HepG2 (cell line): ENCODE measurements around the gene NUDT15. TPM values are rescaled to one million over a fixed set of nuclear protein-coding genes. Genes with fewer than 3 reads are reported as not detected.

Experiments
- ATAC-seq: fragments of 200-7000 bp; cut with Tn5 transposase; 3 replicates; pipeline ENCODE4 v1.9.1; 2020; ENCODE audit warnings: mild to moderate bottlenecking, moderate library complexity
- BruUV-seq: library from RNA; stranded (reverse); fragments of 400-500 nt; replicated peaks from 2 replicates; lab custom pipeline; 2021; lab: Mats Ljungman, UMichigan
- CTCF ChIA-PET: fragments of 300-600 bp; formaldehyde crosslinking; extraction: SDS; loops from one replicate; lab custom pipeline; 2021; ENCODE audit warnings: low total read pairs, inconsistent platforms, low intra/inter-chr PET ratio; lab: Yijun Ruan, JAX
- POLR2A ChIA-PET: fragments of 350-600 bp; sonication (Branson Sonifier 250); formaldehyde crosslinking; loops from one replicate; lab custom pipeline; 2020; ENCODE audit warnings: antibody characterized with exemption, inconsistent platforms; lab: Yijun Ruan, JAX
- DNase-seq: peaks from one replicate; pipeline ENCODE4 v3.0.0-alpha.2; 2015; ENCODE audit warnings: low spot score
- FAIRE-seq: peaks from 3 replicates; lab custom pipeline; 2011; peaks lifted over from hg19 to GRCh38; lab: Jason Lieb, UNC
- H2AFZ ChIP-seq: one replicate; pipeline ENCODE4 v1.6.1; 2011; ENCODE audit warnings: low read length, inconsistent platforms
- H3K27ac ChIP-seq: fragments of 300-600 bp; 3 replicates; pipeline ENCODE4 v1.8.0; 2011; ENCODE audit warnings: mixed run types, mild to moderate bottlenecking, mixed read lengths, low read length, inconsistent platforms; ENCODE audit not compliant: insufficient read depth; ENCODE audit errors: extremely low read length
- H3K27me3 ChIP-seq, 2 experiments: fragments of 200-600 bp in 1 of 2; 2 replicates in 1 of 2; 3 replicates in 1 of 2; pipeline versions ENCODE4 v1.6.0 to v1.8.0; 2011; ENCODE audit warnings: low read length in 2 of 2, mild to moderate bottlenecking in 2 of 2, moderate library complexity in 2 of 2, inconsistent platforms in 1 of 2; ENCODE audit not compliant: insufficient read depth in 2 of 2, control insufficient read depth in 1 of 2
- H3K36me3 ChIP-seq, 2 experiments: fragments of 200-600 bp in 1 of 2; replicated peaks in 1 of 2; 2 replicates in 1 of 2; 3 replicates in 1 of 2; pipeline versions ENCODE4 v1.5.1 to v1.8.0; 2011; ENCODE audit warnings: low read length in 2 of 2, inconsistent platforms in 1 of 2; ENCODE audit not compliant: insufficient read depth in 2 of 2, control insufficient read depth in 1 of 2
- H3K4me1 ChIP-seq: 2 replicates; pipeline ENCODE4 v1.5.1; 2012; ENCODE audit warnings: low read length, inconsistent platforms; ENCODE audit not compliant: insufficient read depth
- H3K4me2 ChIP-seq: 2 replicates; pipeline ENCODE4 v1.6.0; 2011; ENCODE audit warnings: low read depth, low read length, inconsistent platforms
- H3K4me3 ChIP-seq, 3 experiments: fragments of 200-600 bp in 1 of 3; sonication (generic), shearing (Covaris generic) in 1 of 3; replicated peaks in 1 of 3; 2 replicates each; pipeline ENCODE4 v1.5.1; 2011 to 2016; ENCODE audit warnings: low read length in 3 of 3, inconsistent platforms in 2 of 3, low read depth in 2 of 3, mild to moderate bottlenecking in 2 of 3, control low read depth in 1 of 3, mixed read lengths in 1 of 3; ENCODE audit not compliant: insufficient read depth in 1 of 3
- H3K79me2 ChIP-seq: one replicate; pipeline ENCODE4 v1.6.1; 2011; ENCODE audit warnings: low read length, inconsistent platforms; ENCODE audit not compliant: insufficient read depth
- H3K9ac ChIP-seq: 2 replicates; pipeline ENCODE4 v1.6.0; 2011; ENCODE audit warnings: mild to moderate bottlenecking, low read depth, low read length, inconsistent platforms; ENCODE audit not compliant: insufficient read depth
- H3K9me3 ChIP-seq: 2 replicates; pipeline ENCODE4 v1.5.1; 2012; ENCODE audit warnings: mild to moderate bottlenecking, low read length
- H4K20me1 ChIP-seq: 2 replicates; pipeline ENCODE4 v1.6.0; 2011; ENCODE audit warnings: inconsistent platforms, mild to moderate bottlenecking, low read length, moderate library complexity; ENCODE audit not compliant: insufficient read depth
- AHR ChIP-seq: IDR thresholded peaks from 2 replicates; pipeline ENCODE4 v1.6.1; 2018; ENCODE audit warnings: missing genetic modification reagents, missing compliant biosample characterization
- MAFF ChIP-seq: IDR thresholded peaks from 2 replicates; pipeline ENCODE4 v1.6.1; 2011; ENCODE audit warnings: low read depth, low read length, improper control_type of control experiment
- MAFK ChIP-seq, 2 experiments: IDR thresholded peaks in 1 of 2; conservative IDR thresholded peaks in 1 of 2; 2 replicates each; pipeline ENCODE4 v1.6.1; 2011; ENCODE audit warnings: improper control_type of control experiment in 2 of 2, low read length in 2 of 2
- NFYB ChIP-seq: sonication (generic); formaldehyde crosslinking; IDR thresholded peaks from 2 replicates; pipeline ENCODE4 v1.4.0; 2020; ENCODE audit warnings: missing genetic modification reagents
- TSC22D2 ChIP-seq: sonication (generic); formaldehyde crosslinking; IDR thresholded peaks from 2 replicates; pipeline ENCODE4 v1.5.1; 2020; ENCODE audit warnings: missing genetic modification reagents, mild to moderate bottlenecking, borderline replicate concordance
- ZBTB14 ChIP-seq: sonication (generic); formaldehyde crosslinking; IDR thresholded peaks from 2 replicates; pipeline ENCODE4 v1.4.0; 2020; ENCODE audit warnings: missing genetic modification reagents
- ZNF3 ChIP-seq: IDR thresholded peaks from 2 replicates; pipeline ENCODE4 v1.7.0; 2017; ENCODE audit warnings: inconsistent platforms
- ZNF713 ChIP-seq: sonication (generic); formaldehyde crosslinking; IDR thresholded peaks from 2 replicates; pipeline ENCODE4 v1.4.0; 2020; ENCODE audit warnings: mild to moderate bottlenecking, missing genetic modification reagents
- WGBS: methylation state at CpG from one replicate; pipeline ENCODE4 v1.1.6; 2017; ENCODE audit warnings: low lambda C conversion rate; 5-methylcytosine and 5-hydroxymethylcytosine counted together
- in situ Hi-C: cut with HindIII; loops from 2 replicates; pipeline ENCODE4 v1.10.0; 2017; ENCODE audit warnings: low pct_unique_long_range_greater_than_20kb; ENCODE audit not compliant: extremely low pct_ligation_motif_present
- intact Hi-C: fragments of 100-400 bp; cut with micrococcal nuclease; formaldehyde crosslinking; loops from one replicate; pipeline ENCODE4 v1.10.0; 2022; ENCODE audit not compliant: unreplicated experiment
- polyA plus RNA-seq, 8 experiments: library from polyadenylated mRNA; depleted of rRNA in 3 of 8; stranded (reverse) in 7 of 8; unstranded in 1 of 8; fragments of >200 nt; fragmentation: Illumina TruSeq in 4 of 8; extraction: Trizol in 4 of 8; gene quantifications; 2 replicates each; pipeline versions ENCODE4 v1.2.1 to v1.2.3, GENCODE V29; 2011 to 2016; ENCODE audit warnings: low read depth in 4 of 8, missing spikeins in 1 of 8, mixed read lengths in 1 of 8; ENCODE audit not compliant: insufficient read depth in 1 of 8
- total RNA-seq, 5 experiments: library from RNA; depleted of rRNA; stranded (reverse); fragments of >200 nt; fragmentation: Illumina TruSeq; extraction: Trizol; gene quantifications; 2 replicates each; pipeline ENCODE4 v1.2.3, GENCODE V29; 2016; ENCODE audit warnings: low read depth in 1 of 5
- TF ChIP-seq, protein P1 (sequence below): sonication (generic); formaldehyde crosslinking; IDR thresholded peaks from 2 replicates; pipeline ENCODE4 v1.5.0; 2020; ENCODE audit warnings: missing genetic modification reagents, mild to moderate bottlenecking, borderline replicate concordance
- TF ChIP-seq, protein P2 (sequence below): sonication (generic); formaldehyde crosslinking; conservative IDR thresholded peaks from 2 replicates; pipeline ENCODE4 v1.5.0; 2020; ENCODE audit warnings: missing genetic modification reagents

NUDT15 gene
- total and polyA plus RNA-seq, 2 of the 13 experiments (the other 11 are each of a cell fraction or from before 2014, with no cell fraction given): 21.3 to 47.3 TPM

DNA sequence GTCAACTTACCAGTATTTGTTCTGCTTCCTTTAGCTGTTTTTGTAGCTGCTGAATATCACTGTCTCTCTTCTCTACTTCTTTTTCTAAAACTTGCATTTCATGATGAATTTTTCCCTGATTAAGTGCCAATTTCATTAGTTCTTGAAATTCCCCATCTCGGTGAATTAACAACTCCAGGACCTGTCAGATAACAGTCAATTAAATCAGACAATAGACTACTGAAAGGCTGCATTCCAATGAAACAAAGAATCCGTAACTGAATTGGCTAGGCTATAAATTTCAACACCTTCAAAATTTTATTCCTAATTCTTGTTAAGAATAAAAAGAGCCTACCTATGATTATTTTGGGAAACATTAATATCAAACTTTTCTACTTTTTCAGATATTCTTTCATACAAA lies 48.7 kb downstream of the NUDT15 start:
- ChIA-PET CTCF (no interaction called here), POLR2A (no interaction called here)
- intact Hi-C loops (no loop called here), in situ Hi-C loops (no loop called here)
- Histone ChIP-seq H3K27me3 (no peaks in the 10 kb centered on the region), H3K9ac (no peak overlapping the region), H3K79me2 (peaks cover 39% of the 10 kb centered on the region), H4K20me1 (peaks cover 12% of the 10 kb centered on the region; the same call in 1 of the 2 replicates), H3K9me3 (no peaks in the 10 kb centered on the region), H3K4me2 (no peak overlapping the region), H3K36me3 (peaks cover 1 to 29% of the 10 kb centered on the region in 2 experiments; a peak in 4 of 5 replicates), H3K4me3 (no peak overlapping the region), H3K27ac (no peak overlapping the region), H2AFZ (no peak overlapping the region), H3K4me1 (peaks cover 22% of the 10 kb centered on the region)
- no peak for DNase-seq
- ATAC-seq: no peak
- TF ChIP-seq ZNF713 (no peak), NFYB (CRISPR knock-in tag) (no peak)
- no peak for FAIRE-seq
- WGBS: 96% methylated on average over 2 of the region's 2 CpGs
- no TSS peak for BruUV-seq

- Histone ChIP-seq H3K27me3 (no peaks in the 10 kb centered on the region; a peak in 1 of 5 replicates), H3K9me3 (no peaks in the 10 kb centered on the region), H3K4me3 (peak overlapping the region; percentile 88 to 93 (median 88)), H3K79me2 (peaks cover 63% of the 10 kb centered on the region), H4K20me1 (peaks cover 8% of the 10 kb centered on the region; the same call in 1 of the 2 replicates), H3K9ac (peak overlapping the region; percentile 86), H3K4me1 (peaks cover 81% of the 10 kb centered on the region), H3K27ac (no peak overlapping the region), H2AFZ (no peak overlapping the region), H3K4me2 (peak overlapping the region; percentile 78), H3K36me3 (no peaks in the 10 kb centered on the region; a peak in 1 of 5 replicates)
- DNase-seq (no peak), ATAC-seq (no peak), FAIRE-seq (no peak)
- ChIA-PET CTCF (no interaction called here), POLR2A (interaction anchor here (2.0 kb wide), 1 partner anchor 139 kb away, joined by 8 read pairs; the partner anchor contains the start of gene ITM2B)
- no TSS peak for BruUV-seq
- in situ Hi-C loops (no loop called here), intact Hi-C loops (loop anchor here (10.0 kb wide), 1 partner anchor 211 kb away; the partner anchor contains the start of gene RB1)
- TF ChIP-seq MAFF (peak; percentile 61), ZBTB14 (CRISPR knock-in tag) (no peak), TSC22D2 (CRISPR knock-in tag) (no peak), AHR (CRISPR knock-in tag) (no peak), ZNF3 (CRISPR knock-in tag) (no peak), MAFK (conservative IDR thresholded peaks at IDR 0.05 in 1 of 2, IDR thresholded peaks at IDR 0.05 in 1 of 2; ENCODE audit: low read length in 2 of 2) (peak; percentile 58 to 59; a peak in 3 of 4 replicates)
- TF ChIP-seq, protein P1, sequence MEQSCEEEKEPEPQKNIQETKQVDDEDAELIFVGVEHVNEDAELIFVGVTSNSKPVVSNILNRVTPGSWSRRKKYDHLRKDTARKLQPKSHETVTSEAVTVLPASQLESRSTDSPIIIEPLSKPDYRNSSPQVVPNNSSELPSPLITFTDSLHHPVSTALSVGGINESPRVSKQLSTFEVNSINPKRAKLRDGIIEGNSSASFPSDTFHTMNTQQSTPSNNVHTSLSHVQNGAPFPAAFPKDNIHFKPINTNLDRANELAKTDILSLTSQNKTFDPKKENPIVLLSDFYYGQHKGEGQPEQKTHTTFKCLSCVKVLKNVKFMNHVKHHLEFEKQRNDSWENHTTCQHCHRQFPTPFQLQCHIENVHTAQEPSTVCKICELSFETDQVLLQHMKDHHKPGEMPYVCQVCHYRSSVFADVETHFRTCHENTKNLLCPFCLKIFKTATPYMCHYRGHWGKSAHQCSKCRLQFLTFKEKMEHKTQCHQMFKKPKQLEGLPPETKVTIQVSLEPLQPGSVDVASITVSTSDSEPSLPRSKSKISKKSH (CRISPR knock-in tag): no peak
- TF ChIP-seq, protein P2, sequence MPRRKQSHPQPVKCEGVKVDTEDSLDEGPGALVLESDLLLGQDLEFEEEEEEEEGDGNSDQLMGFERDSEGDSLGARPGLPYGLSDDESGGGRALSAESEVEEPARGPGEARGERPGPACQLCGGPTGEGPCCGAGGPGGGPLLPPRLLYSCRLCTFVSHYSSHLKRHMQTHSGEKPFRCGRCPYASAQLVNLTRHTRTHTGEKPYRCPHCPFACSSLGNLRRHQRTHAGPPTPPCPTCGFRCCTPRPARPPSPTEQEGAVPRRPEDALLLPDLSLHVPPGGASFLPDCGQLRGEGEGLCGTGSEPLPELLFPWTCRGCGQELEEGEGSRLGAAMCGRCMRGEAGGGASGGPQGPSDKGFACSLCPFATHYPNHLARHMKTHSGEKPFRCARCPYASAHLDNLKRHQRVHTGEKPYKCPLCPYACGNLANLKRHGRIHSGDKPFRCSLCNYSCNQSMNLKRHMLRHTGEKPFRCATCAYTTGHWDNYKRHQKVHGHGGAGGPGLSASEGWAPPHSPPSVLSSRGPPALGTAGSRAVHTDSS (CRISPR knock-in tag): no peak
- WGBS: 33% methylated on average over 9 of the region's 9 CpGs
These were observed 56.1 kb downstream of the NUDT15 start for GRCh38 chr13:48093588-48093987.
